Natural killer cell (primary cell): Measurements from ENCODE around the gene GPN2. TPM values are rescaled to one million over a fixed set of nuclear protein-coding genes. Genes with fewer than 3 reads are reported as not detected.
A peak's percentile ranks its signal among the peaks of the same experiment; 100 is the strongest.

Source experiments
- ATAC-seq, 3 donors: fragments of 150-1000 bp in 2 of 3; fragments of 200-7000 bp in 1 of 3; cut with Tn5 transposase; 1 replicate in 1 of 3; 2 replicates in 2 of 3; pipeline ENCODE4 v1.10.0; 2021; ENCODE audit warnings: mild to moderate bottlenecking in 2 of 3, moderate library complexity in 2 of 3
- DNase-seq, 2 donors: peaks; one replicate each; pipeline versions ENCODE4 v3.0.0 to v3.0.0-alpha.2; 2013 to 2021; ENCODE audit warnings: mixed read lengths in 1 of 2
- H3K27ac ChIP-seq: one replicate; pipeline ENCODE4 v1.5.1; 2013; ENCODE audit warnings: mild to moderate bottlenecking, low read length
- H3K27me3 ChIP-seq: one replicate; pipeline ENCODE4 v1.6.1; 2013; ENCODE audit warnings: low read length; ENCODE audit not compliant: control insufficient read depth, insufficient read depth
- H3K36me3 ChIP-seq: one replicate; pipeline ENCODE4 v1.6.1; 2013; ENCODE audit warnings: low read length; ENCODE audit not compliant: control insufficient read depth, insufficient read depth
- H3K4me1 ChIP-seq: one replicate; pipeline ENCODE4 v1.6.1; 2013; ENCODE audit warnings: low read length; ENCODE audit not compliant: control insufficient read depth, insufficient read depth
- H3K4me3 ChIP-seq: one replicate; pipeline ENCODE4 v1.5.1; 2013; ENCODE audit warnings: low read length
- H3K9me3 ChIP-seq: one replicate; pipeline ENCODE4 v1.6.1; 2013; ENCODE audit warnings: low read length; ENCODE audit not compliant: control insufficient read depth, insufficient read depth
- H3K27ac Mint-ChIP-seq, 2 donors: one replicate each; pipeline ENCODE4 v1.8.0; 2022; ENCODE audit warnings: mild to moderate bottlenecking in 2 of 2, mixed read lengths in 2 of 2, moderate library complexity in 1 of 2
- H3K27me3 Mint-ChIP-seq, 2 donors: one replicate each; pipeline ENCODE4 v1.8.0; 2022; ENCODE audit warnings: low read depth in 2 of 2, mixed read lengths in 2 of 2
- H3K36me3 Mint-ChIP-seq: one replicate; pipeline ENCODE4 v1.8.0; 2022; ENCODE audit warnings: mixed read lengths
- H3K4me1 Mint-ChIP-seq, 2 donors: one replicate each; pipeline ENCODE4 v1.8.0; 2022; ENCODE audit warnings: mixed read lengths in 2 of 2
- H3K4me3 Mint-ChIP-seq: one replicate; pipeline ENCODE4 v1.8.0; 2022; ENCODE audit warnings: mild to moderate bottlenecking, moderate library complexity, mixed read lengths
- H3K9me3 Mint-ChIP-seq, 2 donors: one replicate each; pipeline ENCODE4 v1.8.0; 2022; ENCODE audit warnings: mixed read lengths in 2 of 2
- WGBS: methylation state at CpG from one replicate; pipeline ENCODE4 v1.1.7; 2013; ENCODE audit warnings: missing lambda C conversion rate; ENCODE audit not compliant: insufficient coverage; 5-methylcytosine and 5-hydroxymethylcytosine counted together
- intact Hi-C: fragments of 100-400 bp; cut with micrococcal nuclease; formaldehyde crosslinking; loops from one replicate; pipeline ENCODE4 v1.14.2; 2022
- total RNA-seq, 4 donors: library from RNA; stranded (reverse); fragments of 120-200 nt in 1 of 4; gene quantifications; one replicate each; pipeline versions ENCODE4 v1.2.3 to v1.2.4, GENCODE V29; 2013 to 2022
- TF ChIP-seq, protein P1 (sequence below): fragments of 200-600 bp; IDR thresholded peaks from one replicate; pipeline ENCODE4 v1.8.0; 2022; ENCODE audit warnings: antibody characterized with exemption

The GPN2 gene
- total RNA-seq, 3 donors from 2014 or later (not counting 1 experiment from before 2014, with no cell fraction given), result 32.4 to 42.6 (median 37.9) TPM

DNA sequence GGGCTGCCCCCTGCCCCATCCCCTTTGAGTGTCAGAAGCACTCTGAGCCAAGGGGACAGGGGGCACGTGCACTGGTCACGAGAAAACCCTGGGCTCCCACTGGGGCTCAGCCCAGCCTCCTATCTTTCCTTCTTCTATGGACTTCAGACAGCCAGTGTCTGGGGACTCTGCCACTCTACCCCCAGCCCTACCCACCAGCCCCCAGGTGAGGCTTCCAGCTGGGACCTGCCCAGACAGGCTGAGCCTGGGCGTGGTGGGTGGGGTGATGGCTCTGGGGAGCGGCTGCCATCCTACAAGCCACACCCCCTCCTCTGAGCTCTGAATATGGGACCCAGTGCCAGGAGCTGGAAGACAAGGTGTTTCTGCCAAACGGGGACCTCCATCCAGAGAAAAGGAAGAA, 35.2 kb downstream of the GPN2 start:
- no peaks in the 10 kb centered on the region for H3K27me3 ChIP-seq
- Mint-ChIP-seq H3K4me3 (no peak overlapping the region), H3K9me3 (no peaks in the 10 kb centered on the region), H3K27ac (no peak overlapping the region), H3K4me1 (peaks cover 0 to 5% of the 10 kb centered on the region in 2 donors), H3K36me3 (no peaks in the 10 kb centered on the region), H3K27me3 (no peaks in the 10 kb centered on the region)
- DNase-seq, result no peak
- H3K36me3 ChIP-seq, result peaks cover 65% of the 10 kb centered on the region
- no peaks in the 10 kb centered on the region for H3K4me1 ChIP-seq
- H3K4me3 ChIP-seq, result no peak overlapping the region
- 99% methylated on average over 3 of the region's 5 CpGs for WGBS
- no peaks in the 10 kb centered on the region for H3K9me3 ChIP-seq
- TF ChIP-seq, protein P1, sequence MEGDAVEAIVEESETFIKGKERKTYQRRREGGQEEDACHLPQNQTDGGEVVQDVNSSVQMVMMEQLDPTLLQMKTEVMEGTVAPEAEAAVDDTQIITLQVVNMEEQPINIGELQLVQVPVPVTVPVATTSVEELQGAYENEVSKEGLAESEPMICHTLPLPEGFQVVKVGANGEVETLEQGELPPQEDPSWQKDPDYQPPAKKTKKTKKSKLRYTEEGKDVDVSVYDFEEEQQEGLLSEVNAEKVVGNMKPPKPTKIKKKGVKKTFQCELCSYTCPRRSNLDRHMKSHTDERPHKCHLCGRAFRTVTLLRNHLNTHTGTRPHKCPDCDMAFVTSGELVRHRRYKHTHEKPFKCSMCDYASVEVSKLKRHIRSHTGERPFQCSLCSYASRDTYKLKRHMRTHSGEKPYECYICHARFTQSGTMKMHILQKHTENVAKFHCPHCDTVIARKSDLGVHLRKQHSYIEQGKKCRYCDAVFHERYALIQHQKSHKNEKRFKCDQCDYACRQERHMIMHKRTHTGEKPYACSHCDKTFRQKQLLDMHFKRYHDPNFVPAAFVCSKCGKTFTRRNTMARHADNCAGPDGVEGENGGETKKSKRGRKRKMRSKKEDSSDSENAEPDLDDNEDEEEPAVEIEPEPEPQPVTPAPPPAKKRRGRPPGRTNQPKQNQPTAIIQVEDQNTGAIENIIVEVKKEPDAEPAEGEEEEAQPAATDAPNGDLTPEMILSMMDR, result no peak
- intact Hi-C loops, result no loop called here
- ATAC-seq, result no peak
- no peak overlapping the region for H3K27ac ChIP-seq

DNA sequence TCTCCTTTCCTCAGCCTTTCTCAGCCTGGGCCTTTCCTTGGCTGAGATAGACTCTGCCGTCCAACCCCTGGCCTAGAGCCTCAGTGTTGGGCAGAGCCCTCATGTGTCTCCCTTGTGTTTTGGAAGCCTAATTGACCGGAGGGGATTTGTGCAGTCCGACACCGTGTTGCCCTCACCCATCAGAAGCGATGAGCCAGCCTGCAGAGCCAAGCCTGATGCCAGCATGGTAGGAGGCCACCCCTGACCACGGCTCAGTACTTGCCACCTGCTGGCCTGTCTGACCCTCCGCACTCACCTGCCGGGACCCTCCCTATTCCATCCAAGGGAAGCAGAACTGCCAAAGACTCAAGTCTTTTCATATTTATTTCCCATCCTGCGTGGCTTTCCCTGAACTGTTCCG, 36.5 kb downstream of the GPN2 start:
- Mint-ChIP-seq H3K27ac (no peak overlapping the region), H3K9me3 (no peaks in the 10 kb centered on the region), H3K4me3 (peak overlapping the region; percentile 17), H3K36me3 (no peaks in the 10 kb centered on the region), H3K27me3 (no peaks in the 10 kb centered on the region), H3K4me1 (peaks cover 0 to 5% of the 10 kb centered on the region in 2 donors)
- no peak for ATAC-seq
- intact Hi-C loops, result loop anchor here (1.0 kb wide), 1 partner anchor 25 kb away; no protein-coding TSS in a partner anchor
- Histone ChIP-seq H3K27ac (no peak overlapping the region), H3K9me3 (no peaks in the 10 kb centered on the region), H3K36me3 (peaks cover 78% of the 10 kb centered on the region), H3K27me3 (no peaks in the 10 kb centered on the region), H3K4me3 (no peak overlapping the region), H3K4me1 (no peaks in the 10 kb centered on the region)
- TF ChIP-seq, protein P1, result no peak
- DNase-seq, result no peak
- WGBS, result 95% methylated on average over 10 of the region's 10 CpGs

DNA sequence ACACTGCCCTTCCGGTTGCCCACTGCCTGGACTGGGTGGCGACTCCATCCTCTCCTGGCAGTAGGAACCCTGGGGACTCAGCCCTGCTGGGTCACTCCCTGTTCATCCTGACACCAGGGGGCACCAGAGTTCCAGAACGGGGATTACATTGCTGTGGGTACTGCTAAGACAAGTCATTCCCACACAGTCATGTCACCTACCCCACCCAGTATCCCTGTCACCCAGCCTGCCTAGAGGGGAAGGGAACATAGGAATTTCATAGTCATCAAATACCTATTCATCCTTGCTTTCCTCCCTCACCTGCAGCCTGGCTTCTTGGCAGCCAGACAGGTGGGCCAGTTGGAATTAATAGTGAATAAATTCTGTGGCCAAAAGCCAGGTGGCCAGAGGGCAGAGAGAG, 36.9 kb downstream of the GPN2 start:
- Mint-ChIP-seq H3K27ac (peak overlapping the region; percentile 11 to 26), H3K27me3 (no peaks in the 10 kb centered on the region)
- WGBS, result 56% methylated on average over 2 of the region's 3 CpGs

More for the DNA sequence above, 36.9 kb downstream of the GPN2 start:
- Mint-ChIP-seq H3K36me3 (no peaks in the 10 kb centered on the region), H3K9me3 (no peaks in the 10 kb centered on the region), H3K4me1 (peaks cover 0 to 5% of the 10 kb centered on the region in 2 donors), H3K4me3 (no peak overlapping the region)
- H3K4me3 ChIP-seq, result no peak overlapping the region
- H3K27ac ChIP-seq, result no peak overlapping the region
- peaks cover 82% of the 10 kb centered on the region for H3K36me3 ChIP-seq
- TF ChIP-seq, protein P1, result peak; percentile 74
- no peaks in the 10 kb centered on the region for H3K4me1 ChIP-seq
- intact Hi-C loops, result loop anchor here (1.0 kb wide), 1 partner anchor 25 kb away; no protein-coding TSS in a partner anchor
- DNase-seq, result peak; percentile 68 to 87
- H3K27me3 ChIP-seq, result no peaks in the 10 kb centered on the region
- H3K9me3 ChIP-seq, result no peaks in the 10 kb centered on the region
- ATAC-seq, result peak; percentile 69 to 90 (median 76)
